Activated CD4-positive, CD25-positive, alpha-beta regulatory T cell (primary cell): ENCODE data around the gene SLC35E2B.
"Not testable (repeated sequence)": the region's sequence is repeated elsewhere in the genome, so short reads cannot be mapped to it uniquely, and the experiment has no call there.

Experiments used
- DNase-seq, 4 experiments: peaks; one replicate each; lab custom pipeline; 2025; lab: John Stamatoyannopoulos, UW

Gene SLC35E2B

DNA sequence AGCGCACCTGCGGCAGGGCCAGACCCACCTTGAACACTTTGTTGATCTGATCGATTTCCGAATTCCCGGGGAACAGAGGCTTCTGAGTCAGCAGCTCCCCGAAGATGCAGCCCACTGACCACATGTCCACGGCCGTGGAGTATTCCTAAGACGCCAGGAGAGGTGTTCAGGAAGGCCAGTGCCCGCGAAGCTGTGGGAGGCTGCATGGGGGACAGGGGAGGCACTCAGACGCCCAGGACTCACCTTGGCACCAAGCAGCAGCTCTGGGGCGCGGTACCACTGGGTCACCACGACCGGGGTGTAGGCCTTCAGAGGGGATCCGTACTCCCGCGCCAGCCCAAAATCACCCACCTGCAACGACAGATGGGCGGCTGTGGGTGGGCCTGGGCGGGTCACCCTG lies 11.2 kb upstream of the SLC35E2B start:
- DNase-seq: no peak

- not testable (repeated sequence) for DNase-seq
Measured at GRCh38 chr1:1702506-1702905, 9.9 kb upstream of the SLC35E2B start.

DNA sequence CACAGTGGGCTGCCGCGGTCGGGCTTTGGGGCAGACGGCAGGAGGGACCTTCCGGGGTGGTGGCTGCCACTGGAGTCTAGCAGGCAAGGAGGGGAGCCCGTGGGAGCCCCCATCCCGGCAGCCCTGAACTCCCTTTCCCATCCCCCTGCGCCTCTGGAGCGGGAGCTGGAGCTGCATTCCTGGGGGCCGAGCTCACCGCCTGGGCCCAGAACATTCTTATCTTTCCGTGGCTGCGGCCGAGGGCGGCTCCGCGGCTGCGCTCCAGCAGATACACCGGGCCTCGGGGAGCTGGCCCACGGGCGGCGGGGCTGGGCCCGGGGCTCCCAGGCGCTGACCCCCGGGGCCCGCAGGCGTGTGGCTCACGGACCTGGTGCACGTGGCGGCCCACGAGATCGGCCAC lies 8.0 kb upstream of the SLC35E2B start:
- DNase-seq: not testable (repeated sequence)

DNA sequence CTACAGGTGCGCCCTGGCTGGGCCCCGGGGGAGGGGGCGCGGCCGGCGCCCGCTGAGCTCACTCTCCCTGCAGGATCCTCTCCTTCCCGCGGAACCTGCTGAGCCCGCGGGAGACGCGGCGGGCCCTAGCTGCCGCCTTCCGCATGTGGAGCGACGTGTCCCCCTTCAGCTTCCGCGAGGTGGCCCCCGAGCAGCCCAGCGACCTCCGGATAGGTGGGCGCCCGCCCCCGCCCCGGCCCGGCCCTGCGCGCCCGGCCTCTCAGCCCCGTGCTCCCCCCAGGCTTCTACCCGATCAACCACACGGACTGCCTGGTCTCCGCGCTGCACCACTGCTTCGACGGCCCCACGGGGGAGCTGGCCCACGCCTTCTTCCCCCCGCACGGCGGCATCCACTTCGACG lies 7.5 kb upstream of the SLC35E2B start:
- DNase-seq: not testable (repeated sequence)

GRCh38 chr1:1699061-1699460 lies 6.5 kb upstream of the SLC35E2B start:
- DNase-seq: not testable (repeated sequence)

- not testable (repeated sequence) for DNase-seq
Measured at GRCh38 chr1:1697358-1698183, 5.0 kb upstream of the SLC35E2B start.

DNA sequence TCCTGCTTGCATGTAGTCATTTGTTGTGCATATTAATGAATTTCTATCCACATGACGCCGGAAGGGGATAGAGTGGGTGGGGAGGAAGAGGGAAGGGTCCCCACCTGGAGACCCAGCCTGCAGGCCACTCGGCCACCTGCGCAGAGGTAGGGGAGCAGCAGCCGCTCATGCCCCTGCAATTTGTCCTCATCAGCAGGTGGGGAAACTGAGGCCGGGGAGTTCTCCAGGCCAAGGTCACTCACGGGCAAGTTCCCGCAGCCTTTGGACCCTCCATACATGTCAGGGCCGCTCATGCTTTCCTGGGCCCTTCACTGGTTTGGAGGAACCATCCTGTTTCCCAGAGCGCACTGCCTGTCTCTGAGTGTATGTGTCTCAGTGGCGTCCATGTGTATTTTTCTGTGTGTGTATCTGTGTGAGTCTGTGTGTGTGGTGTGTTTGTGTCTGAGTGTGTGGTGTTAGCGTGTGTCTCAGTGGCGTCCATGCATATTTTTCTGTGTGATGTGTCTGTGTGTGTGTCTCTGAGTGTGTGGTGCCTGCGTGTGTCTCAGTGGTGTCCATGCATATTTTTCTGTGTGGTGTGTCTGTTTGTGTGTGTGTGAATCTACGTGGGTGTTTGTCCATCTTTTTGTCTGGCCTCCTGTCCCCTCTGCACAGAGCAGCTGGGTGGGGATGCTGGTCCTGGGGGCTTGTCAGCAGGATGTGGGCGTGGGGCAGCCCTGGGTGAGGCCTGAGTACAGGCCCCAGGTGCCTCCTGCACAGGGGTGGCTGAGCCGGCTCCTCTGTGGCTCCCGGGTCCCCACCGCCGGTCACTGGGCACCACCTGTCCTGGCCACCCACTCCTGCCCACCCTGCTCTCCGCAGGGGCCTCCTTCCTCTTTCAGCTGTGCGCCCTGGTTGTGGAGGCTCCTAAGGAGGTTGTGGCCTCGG lies 4.1 kb upstream of the SLC35E2B start:
- not testable (repeated sequence) for DNase-seq

- peak in 3 of 4 experiments; percentile 44 to 79 (median 66) for DNase-seq
Measured at GRCh38 chr1:1692324-1692713, 276 bp downstream of the SLC35E2B start.

DNA sequence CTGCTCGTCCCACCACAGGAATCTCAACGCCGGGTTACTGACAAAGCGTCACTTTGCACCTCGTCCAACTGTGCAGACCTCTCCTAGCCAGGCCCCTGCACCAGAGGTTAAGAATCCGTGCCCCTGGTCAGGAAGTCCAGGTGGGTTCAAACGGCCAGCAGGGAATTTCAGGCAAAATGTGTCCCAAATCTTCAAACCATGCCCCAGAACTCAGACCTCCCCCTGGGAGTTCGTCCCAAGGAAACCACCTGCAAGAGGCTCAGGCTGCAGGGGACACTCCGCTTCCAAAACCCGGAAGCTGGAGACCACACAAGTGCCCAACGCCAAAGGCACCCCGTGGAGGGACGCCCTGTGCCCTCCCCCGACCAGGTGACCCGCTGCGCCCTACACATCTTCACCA lies 1.2 kb downstream of the SLC35E2B start:
- not testable (repeated sequence) for DNase-seq

DNA sequence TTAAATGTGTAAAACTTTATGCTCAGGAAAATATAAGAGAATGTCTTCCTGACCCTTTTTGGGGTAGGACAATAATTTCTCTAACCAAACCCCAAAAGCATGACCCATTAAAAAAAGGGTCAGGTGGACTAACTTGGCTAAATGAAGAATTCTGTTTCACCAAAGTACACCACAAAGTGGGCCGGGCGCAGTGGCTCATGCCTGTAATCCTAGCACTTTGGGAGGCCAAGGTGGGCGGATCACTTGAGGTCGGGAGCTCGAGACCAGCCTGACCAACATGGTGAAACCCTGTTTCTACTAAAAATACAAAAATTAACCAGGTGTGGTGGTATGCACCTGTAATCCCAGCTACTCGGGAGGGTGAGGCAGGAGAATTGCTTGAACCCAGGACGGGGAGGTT lies 3.1 kb downstream of the SLC35E2B start:
- DNase-seq: not testable (repeated sequence)

DNA sequence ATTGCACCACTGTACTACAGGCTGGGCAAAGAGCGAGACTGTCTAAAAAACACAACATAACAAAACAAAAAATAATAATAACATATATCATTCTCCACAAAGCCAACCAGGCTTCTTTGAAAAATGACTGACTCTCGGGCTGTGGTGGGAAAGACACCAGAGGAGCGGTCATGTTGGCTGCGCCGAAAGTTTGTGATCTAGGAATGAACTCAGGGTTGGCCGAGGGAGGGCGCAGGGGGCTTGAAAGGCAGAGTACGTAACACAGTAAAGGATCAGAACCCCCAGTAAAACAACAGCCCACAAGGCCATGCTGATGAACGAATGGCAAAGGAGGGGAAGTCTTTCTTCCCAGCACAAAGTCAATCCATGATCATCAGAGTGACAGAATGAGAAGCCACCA lies 4.7 kb downstream of the SLC35E2B start:
- no peak for DNase-seq

DNA sequence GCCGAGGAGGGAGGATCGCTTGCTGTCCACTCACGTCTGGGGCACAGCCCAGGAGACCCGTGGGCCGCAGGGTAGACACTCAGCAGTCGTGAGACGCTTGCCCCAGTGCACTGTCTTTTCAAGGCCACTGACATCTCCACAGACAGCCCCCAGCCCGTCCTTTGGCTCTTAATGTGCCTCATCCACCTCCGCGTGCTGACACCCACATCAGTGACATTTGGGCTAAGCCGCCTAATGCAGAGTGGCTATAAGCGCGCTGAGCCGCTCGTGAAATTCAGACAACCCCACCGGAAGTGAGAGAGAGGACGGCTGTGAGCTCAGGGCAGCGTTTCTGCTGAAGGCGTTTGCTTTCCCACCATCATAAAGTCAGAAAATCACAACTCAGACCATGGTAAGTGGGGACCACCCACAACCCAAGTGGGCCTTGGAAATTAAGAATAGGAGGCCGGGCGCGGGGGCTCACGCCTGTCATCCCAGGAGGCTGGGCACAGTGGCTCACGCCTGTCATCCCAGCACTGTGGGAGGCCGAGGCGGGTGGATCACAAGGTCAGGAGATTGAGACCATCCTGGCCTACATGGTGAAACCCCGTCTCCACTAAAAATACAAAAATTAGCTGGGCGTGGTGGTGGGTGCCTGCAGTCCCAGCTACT lies 8.4 kb downstream of the SLC35E2B start:
- no peak for DNase-seq

- DNase-seq: no peak
Measured at GRCh38 chr1:1683104-1683905, 9.3 kb downstream of the SLC35E2B start.

GRCh38 chr1:1680912-1681273 lies 11.7 kb downstream of the SLC35E2B start:
- DNase-seq: no peak

GRCh38 chr1:1680031-1680911 lies 12.3 kb downstream of the SLC35E2B start:
- DNase-seq: no peak

DNA sequence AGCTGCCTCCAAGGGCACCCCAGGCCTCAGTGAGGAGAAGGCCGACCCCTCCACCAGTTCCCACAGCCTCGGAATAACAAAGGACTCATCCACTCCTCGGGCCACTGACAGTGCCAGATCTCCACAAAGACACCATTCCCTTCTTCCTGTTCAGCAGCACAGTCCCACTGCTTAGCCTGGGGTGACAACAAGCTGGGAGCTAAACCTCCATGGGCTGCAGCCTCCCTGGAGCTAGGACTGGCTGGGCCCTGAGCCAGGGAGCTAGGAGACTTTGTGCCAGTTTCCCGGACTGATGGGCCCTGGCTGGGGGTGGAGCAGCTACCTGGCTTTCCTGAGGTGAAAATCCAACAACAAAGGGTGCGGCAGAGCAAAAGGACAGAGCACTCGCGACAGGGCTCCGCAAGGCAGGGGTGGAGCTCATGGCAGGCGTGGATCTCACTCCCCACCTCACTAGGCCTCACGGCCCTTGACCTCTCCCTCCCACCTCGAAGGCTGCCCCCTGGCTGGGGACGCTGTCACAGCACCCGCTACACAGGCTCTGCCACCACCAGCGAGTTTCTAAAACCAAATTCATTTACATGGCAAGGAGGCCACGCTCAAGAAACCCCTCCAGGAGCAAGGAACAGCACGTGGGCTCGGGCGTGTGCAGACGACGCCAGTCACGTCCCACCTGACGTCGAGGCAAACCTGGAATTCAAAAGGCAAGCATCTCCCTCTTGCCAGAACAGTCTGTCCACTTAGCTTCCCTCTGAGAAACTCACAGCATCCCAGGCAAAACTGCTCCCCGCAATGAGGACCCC lies 13.8 kb downstream of the SLC35E2B start:
- peak in 1 of 4 experiments; percentile 28 for DNase-seq

GRCh38 chr1:1677718-1678580 lies 14.6 kb downstream of the SLC35E2B start:
- DNase-seq: peak in 3 of 4 experiments; percentile 28 to 60 (median 31)

- DNase-seq: not testable (repeated sequence)
Measured at GRCh38 chr1:1676087-1676486, 16.5 kb downstream of the SLC35E2B start.

- not testable (repeated sequence) for DNase-seq
Measured at GRCh38 chr1:1675218-1675617, 17.4 kb downstream of the SLC35E2B start.
